Mesothelial cell of epicardium (in vitro differentiated cells): Measurements from ENCODE around the gene GNG14. TPM values are rescaled to one million over a fixed set of nuclear protein-coding genes. Genes with fewer than 3 reads are reported as not detected.
A peak's percentile ranks its signal among the peaks of the same experiment; 100 is the strongest.
"Not testable (repeated sequence)": the region's sequence is repeated elsewhere in the genome, so short reads cannot be mapped to it uniquely, and the experiment has no call there.

Experiments used
- DNase-seq, 2 experiments: peaks; one replicate each; pipeline ENCODE4 v3.0.0; 2021; ENCODE audit warnings: low spot score in 2 of 2; ENCODE audit not compliant: unreplicated experiment in 2 of 2
- H3K27ac Mint-ChIP-seq: 2 replicates; pipeline ENCODE4 v1.8.0; 2021; ENCODE audit warnings: mixed read lengths
- H3K27me3 Mint-ChIP-seq: 2 replicates; pipeline ENCODE4 v1.8.0; 2021; ENCODE audit warnings: low read depth, mixed read lengths
- H3K36me3 Mint-ChIP-seq: 2 replicates; pipeline ENCODE4 v1.8.0; 2021; ENCODE audit warnings: mixed read lengths
- H3K4me1 Mint-ChIP-seq: 2 replicates; pipeline ENCODE4 v1.8.0; 2021; ENCODE audit warnings: mixed read lengths
- H3K4me3 Mint-ChIP-seq: 2 replicates; pipeline ENCODE4 v1.8.0; 2021; ENCODE audit warnings: mild to moderate bottlenecking, moderate library complexity, mixed read lengths
- H3K9me3 Mint-ChIP-seq: 2 replicates; pipeline ENCODE4 v1.8.0; 2021; ENCODE audit warnings: mixed read lengths
- total RNA-seq: library from RNA; stranded (reverse); gene quantifications from 3 replicates; pipeline ENCODE4 v1.2.1, GENCODE V29; 2021
- TF ChIP-seq, protein P1 (sequence below): fragments of 200-600 bp; sonication (generic); IDR thresholded peaks from one replicate; pipeline ENCODE4 v1.5.0; 2021; ENCODE audit warnings: antibody characterized with exemption; ENCODE audit not compliant: unreplicated experiment

The GNG14 gene
- total RNA-seq, 1 donor from 2014 or later: not detected

DNA sequence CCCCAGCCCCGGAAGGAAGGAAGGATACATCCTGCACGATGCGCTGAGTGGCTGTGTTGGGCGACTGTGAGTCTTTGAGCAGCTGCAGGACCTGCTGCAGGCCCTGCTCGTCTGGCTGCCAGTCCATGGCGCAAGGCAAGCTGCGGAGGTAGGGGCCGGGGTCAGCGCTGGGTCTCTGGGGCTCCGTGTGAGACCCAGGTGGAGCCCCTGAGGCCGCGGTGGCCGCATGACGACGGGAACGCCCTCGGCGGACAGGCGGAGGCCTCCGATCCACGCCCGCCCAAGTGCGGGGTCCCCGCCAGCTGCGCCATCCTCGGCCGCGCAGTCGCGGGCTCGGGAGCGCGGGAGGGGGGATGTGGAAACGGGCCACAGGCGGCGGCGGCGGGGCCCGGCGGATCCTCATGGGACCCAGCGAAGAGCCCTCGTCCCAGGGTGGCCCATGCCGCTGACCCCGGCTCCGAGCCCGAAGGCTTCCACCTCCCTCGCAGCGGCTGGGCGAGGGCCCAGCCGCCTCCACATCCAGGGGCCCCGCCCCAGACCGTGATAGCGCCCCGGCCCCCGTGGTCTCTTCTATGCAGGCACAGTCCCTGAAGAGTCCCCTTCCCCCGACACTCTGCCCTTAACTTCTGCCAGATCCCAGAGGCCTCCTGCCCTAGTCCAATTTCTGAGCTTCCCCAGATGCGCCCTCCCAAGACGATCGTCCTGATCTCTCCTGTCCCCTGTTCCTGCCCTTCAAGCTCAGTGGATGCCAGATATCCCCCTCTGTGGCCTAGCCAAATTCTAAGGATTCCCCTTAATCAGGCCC lies 33.3 kb downstream of the GNG14 start:
- Mint-ChIP-seq H3K27ac (peak overlapping the region; percentile 99), H3K4me3 (peak overlapping the region; percentile 93), H3K36me3 (peaks cover 7% of the 10 kb centered on the region), H3K27me3 (no peaks in the 10 kb centered on the region), H3K4me1 (peaks cover 26% of the 10 kb centered on the region), H3K9me3 (no peaks in the 10 kb centered on the region)
- DNase-seq: no peak
- TF ChIP-seq, protein P1, sequence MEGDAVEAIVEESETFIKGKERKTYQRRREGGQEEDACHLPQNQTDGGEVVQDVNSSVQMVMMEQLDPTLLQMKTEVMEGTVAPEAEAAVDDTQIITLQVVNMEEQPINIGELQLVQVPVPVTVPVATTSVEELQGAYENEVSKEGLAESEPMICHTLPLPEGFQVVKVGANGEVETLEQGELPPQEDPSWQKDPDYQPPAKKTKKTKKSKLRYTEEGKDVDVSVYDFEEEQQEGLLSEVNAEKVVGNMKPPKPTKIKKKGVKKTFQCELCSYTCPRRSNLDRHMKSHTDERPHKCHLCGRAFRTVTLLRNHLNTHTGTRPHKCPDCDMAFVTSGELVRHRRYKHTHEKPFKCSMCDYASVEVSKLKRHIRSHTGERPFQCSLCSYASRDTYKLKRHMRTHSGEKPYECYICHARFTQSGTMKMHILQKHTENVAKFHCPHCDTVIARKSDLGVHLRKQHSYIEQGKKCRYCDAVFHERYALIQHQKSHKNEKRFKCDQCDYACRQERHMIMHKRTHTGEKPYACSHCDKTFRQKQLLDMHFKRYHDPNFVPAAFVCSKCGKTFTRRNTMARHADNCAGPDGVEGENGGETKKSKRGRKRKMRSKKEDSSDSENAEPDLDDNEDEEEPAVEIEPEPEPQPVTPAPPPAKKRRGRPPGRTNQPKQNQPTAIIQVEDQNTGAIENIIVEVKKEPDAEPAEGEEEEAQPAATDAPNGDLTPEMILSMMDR: no peak

DNA sequence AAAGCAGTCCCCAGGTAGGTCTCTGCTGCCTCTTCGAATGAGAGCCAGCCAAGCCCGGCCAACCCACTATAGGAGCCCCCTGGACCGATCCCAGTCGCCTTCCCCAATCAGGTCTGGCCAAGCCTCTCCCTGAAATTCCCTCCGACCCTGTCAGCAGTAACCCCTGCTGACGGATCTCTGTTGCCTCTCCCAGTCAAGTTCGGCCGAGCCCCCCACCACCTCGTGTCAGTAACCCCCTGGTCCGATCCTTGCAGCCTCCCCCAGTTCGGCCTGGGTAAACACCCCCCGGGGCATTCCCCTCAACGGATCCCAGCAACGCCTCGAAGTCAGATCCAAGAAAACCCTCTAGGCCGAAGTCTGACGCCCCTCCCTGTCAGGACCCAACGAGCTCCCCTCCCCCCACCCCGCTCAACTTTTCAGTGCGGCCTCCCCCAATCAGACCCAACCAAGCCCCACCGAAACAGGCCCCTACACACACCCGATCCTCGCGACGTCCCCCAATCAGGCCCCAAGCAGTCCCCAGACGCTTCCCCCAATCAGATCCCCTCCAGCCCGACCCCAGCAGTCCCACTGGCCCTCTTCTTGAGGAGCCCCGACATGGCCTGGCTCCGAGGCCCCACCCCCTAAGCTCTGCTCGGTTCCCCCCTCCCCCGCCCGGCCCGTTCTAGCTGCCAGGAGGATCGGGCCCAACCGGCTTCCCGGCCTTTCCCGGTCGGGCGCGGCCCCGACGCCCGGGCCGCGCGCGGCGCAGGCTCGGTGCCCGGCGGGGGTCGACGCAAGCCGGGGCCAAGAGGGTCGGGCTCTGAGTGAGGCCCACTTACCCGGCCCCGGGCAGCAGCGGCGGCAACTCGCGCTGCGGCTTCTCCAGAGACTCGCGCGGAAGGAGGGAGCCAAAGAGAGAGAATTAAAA lies 34.1 kb downstream of the GNG14 start:
- Mint-ChIP-seq H3K27me3 (no peaks in the 10 kb centered on the region), H3K27ac (peak overlapping the region; percentile 99), H3K4me3 (peak overlapping the region; percentile 97), H3K4me1 (peaks cover 27% of the 10 kb centered on the region), H3K9me3 (no peaks in the 10 kb centered on the region), H3K36me3 (peaks cover 5% of the 10 kb centered on the region)
- TF ChIP-seq, protein P1: no peak
- peak; percentile 60 to 77 for DNase-seq

DNA sequence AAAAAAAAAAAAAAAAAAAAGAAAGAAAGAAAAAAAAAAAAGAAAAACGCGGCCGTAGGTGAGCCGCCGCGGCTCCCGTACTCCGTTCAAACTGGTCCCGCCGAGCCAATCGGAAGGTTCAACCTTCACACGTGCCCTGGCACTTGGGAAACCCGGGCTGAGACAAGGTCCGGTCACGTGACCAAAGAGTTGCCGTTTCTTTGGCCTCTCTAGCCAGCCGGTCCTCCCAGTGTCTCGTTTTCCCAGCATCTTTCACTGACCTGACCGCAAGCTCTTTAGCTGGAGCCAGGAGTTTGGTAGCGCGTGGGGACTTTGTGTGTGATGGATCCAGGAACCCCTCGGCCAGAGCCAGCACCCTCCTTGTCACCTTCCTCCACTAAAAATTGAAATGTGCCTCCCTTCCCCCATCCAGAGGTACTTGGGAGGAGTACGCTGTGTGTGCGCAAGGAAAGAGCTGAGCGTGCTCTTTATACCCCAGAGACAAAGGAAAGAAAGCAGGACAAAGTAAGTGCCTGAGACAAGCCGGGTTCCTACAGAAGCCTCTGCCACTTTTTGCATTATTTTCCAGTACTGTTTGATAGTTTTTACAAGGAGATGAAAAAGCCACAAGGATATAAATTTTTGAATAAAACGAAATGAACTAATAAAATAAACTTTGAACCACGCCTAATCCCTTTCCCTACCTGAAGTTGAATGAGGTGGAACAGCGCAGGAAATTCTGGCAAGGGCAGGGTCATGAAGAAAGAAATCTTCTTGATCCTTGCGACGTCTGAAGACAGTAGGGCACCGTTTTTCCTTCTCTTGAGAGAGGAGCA lies 35.0 kb downstream of the GNG14 start:
- Mint-ChIP-seq H3K9me3 (no peaks in the 10 kb centered on the region), H3K36me3 (peaks cover 6% of the 10 kb centered on the region), H3K27ac (peak overlapping the region; percentile 87), H3K4me1 (peaks cover 27% of the 10 kb centered on the region), H3K27me3 (no peaks in the 10 kb centered on the region), H3K4me3 (peak overlapping the region; percentile 97)
- TF ChIP-seq, protein P1: no peak
- DNase-seq: peak; percentile 92 to 93

DNA sequence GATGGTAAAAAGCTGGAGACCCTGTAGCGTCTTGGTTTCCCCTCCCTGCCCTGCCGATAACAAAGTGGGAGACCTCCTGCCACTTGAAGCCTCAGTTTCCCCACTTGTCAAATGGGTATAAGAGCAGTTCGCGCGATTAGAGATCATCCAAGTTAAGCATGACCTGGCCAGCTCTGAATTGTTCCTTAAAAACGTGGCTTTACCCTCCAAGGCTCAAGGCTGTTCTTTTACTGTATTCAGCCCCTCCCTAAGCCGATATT lies 35.5 kb downstream of the GNG14 start:
- H3K27ac Mint-ChIP-seq: peak overlapping the region; percentile 87
- TF ChIP-seq, protein P1: no peak
- no peaks in the 10 kb centered on the region for H3K27me3 Mint-ChIP-seq
- H3K36me3 Mint-ChIP-seq: peaks cover 10% of the 10 kb centered on the region
- no peak for DNase-seq
- no peaks in the 10 kb centered on the region for H3K9me3 Mint-ChIP-seq
- peak overlapping the region; percentile 97 for H3K4me3 Mint-ChIP-seq
- H3K4me1 Mint-ChIP-seq: peaks cover 27% of the 10 kb centered on the region

DNA sequence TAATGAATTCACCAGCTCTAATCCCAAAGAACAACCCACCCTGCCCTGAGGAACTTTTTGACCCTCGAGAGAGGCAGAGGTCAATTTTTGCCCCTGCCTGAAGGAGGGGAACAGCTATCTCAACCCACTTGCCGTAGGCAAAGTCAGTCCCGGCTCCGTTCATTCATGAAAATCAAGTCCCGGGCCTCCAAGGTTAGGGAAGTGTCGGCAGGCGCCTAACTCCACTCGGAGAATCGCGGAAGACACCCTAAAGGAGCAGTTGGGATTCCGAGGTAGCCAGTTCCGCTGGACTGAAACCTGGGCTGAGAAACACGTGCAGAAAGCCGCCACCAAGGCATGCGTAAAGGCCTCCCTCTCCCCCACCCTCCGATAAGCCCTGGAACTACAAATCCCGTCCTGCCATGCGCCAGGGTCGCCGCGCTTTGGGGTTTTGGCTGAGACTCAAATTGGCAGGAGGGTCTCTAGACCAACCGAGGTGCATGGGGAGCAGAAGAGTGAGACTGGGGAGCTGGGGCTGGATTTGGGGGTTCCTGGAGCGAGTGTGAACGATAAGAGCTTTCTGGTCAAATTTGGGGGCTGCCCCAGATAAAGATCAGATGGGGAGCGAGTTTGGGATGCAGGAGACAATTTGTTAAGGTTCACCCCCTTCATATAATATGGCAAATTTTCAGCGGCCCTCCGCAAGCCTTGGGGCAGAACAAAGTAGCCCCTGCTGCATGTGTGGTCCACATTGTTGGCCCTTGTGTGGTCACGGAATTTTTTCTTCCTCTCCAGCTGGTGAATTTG lies 36.0 kb downstream of the GNG14 start, which contains the start of gene TNPO2:
TNPO2 (minus strand) TSS at position 292 of the 786 bp plus-strand sequence. CDS start 2,955 bp downstream, outside the sequence.
- H3K27ac Mint-ChIP-seq: peak within 1 kb of the TSS; percentile 87
- H3K9me3 Mint-ChIP-seq: no peaks in the 10 kb centered on the region
- TF ChIP-seq, protein P1: no peak
- no peaks in the 10 kb centered on the region for H3K27me3 Mint-ChIP-seq
- peaks cover 13% of the 10 kb centered on the region for H3K36me3 Mint-ChIP-seq
- peak in 1 of 2 experiments; percentile 73 for DNase-seq
- peaks cover 26% of the 10 kb centered on the region for H3K4me1 Mint-ChIP-seq
- H3K4me3 Mint-ChIP-seq: peak within 1 kb of the TSS; percentile 97

DNA sequence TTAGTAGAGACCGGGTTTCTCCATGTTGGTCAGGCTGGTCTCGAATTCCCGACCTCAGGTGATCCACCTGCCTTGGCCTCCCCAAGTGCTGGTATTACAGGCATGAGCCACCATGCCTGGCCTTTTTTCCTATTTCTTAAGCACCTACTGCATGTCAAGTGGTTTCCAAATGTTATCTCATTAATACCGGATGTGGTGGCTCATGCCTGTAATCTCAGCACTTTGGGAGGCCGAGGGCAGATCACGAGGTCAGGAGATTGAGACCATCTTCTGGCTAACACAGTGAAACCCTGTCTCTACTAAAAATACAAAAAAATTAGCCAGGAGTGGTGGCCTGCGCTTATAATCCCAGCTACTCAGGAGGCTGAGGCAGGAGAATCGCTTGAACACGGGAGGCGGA lies 37.8 kb downstream of the GNG14 start:
- H3K36me3 Mint-ChIP-seq: peaks cover 23% of the 10 kb centered on the region
- not testable (repeated sequence) for H3K27ac Mint-ChIP-seq, H3K4me3 Mint-ChIP-seq, H3K27me3 Mint-ChIP-seq, DNase-seq, H3K9me3 Mint-ChIP-seq
- peaks cover 18% of the 10 kb centered on the region for H3K4me1 Mint-ChIP-seq
